Melanocyte of skin (primary cell): ENCODE results near the gene KRTAP4-2. TPM values are rescaled to one million over a fixed set of nuclear protein-coding genes. Genes with fewer than 3 reads are reported as not detected.

Source experiments
- small RNA-seq, 2 donors: library from RNA; depleted of rRNA; stranded (forward); fragments of <200 nt; gene quantifications; one replicate each; pipeline ENCODE3, GENCODE V24; 2012
- total RNA-seq, 2 donors: library from RNA; depleted of rRNA; stranded (reverse); fragments of >200 nt; gene quantifications; 2 replicates each; pipeline ENCODE4 v1.2.3, GENCODE V29; 2012

Gene KRTAP4-2
- not detected for total RNA-seq

GRCh38 chr17:41177727-41178271 lies at the start of gene KRTAP4-2:
KRTAP4-2 (minus strand) TSS chr17:41178221; CDS start chr17:41178164, 57 bp downstream.

GRCh38 chr17:41226598-41227095 lies 48.6 kb upstream of the KRTAP4-2 start, which contains the start of gene KRTAP9-2:
KRTAP9-2 (plus strand) TSS chr17:41226648; CDS start chr17:41226655, 7 bp downstream.

DNA sequence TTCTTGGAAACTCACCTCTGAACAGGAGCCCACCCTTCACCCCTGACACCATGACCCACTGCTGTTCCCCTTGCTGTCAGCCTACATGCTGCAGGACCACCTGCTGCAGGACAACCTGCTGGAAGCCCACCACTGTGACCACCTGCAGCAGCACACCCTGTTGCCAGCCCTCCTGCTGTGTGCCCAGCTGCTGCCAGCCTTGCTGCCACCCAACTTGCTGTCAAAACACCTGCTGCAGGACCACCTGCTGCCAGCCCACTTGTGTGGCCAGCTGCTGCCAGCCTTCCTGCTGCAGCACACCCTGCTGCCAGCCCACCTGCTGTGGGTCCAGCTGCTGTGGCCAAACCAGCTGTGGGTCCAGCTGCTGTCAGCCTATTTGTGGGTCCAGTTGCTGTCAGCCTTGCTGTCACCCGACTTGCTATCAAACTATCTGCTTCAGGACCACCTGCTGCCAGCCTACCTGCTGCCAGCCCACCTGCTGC lies 11.9 kb upstream of the KRTAP4-2 start, which contains the start of gene KRTAP9-1:
KRTAP9-1 (plus strand) TSS at position 51 of the 482 bp plus-strand sequence; CDS start at position 51, 0 bp downstream.

DNA sequence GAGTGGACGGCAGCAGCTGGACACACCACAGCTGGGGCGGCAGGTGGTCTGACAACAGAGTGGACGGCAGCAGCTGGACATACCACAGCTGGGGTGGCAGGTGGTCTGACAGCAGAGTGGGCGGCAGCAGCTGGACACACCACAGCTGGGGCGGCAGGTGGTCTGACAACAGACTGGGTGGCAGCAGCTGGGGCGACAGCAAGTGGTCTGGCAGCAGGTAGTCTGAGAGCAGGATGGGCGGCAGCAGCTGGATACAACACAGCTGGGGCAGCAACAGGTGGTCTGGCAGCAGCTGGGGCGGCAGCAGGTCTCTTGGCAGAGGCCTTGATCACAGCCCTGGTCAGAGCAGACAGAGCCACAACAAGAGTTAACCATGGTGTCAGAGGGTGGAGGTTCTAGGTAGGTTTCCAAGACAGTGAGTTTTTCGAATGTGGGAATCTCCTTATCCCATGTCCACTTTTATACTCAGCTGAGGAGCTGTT lies 6.5 kb upstream of the KRTAP4-2 start, which contains the start of gene KRTAP4-1:
KRTAP4-1 (minus strand) TSS at position 432 of the 482 bp plus-strand sequence; CDS start at position 375, 57 bp downstream.

GRCh38 chr17:41168121-41168520 lies 9.9 kb downstream of the KRTAP4-2 start, which contains the start of gene KRTAP4-3:
KRTAP4-3 (minus strand) TSS chr17:41168221; CDS start chr17:41168172, 49 bp downstream.

GRCh38 chr17:41160648-41161047 lies 17.4 kb downstream of the KRTAP4-2 start, which contains the start of gene KRTAP4-4:
KRTAP4-4 (minus strand) TSS chr17:41160748; CDS start chr17:41160691, 57 bp downstream.

DNA sequence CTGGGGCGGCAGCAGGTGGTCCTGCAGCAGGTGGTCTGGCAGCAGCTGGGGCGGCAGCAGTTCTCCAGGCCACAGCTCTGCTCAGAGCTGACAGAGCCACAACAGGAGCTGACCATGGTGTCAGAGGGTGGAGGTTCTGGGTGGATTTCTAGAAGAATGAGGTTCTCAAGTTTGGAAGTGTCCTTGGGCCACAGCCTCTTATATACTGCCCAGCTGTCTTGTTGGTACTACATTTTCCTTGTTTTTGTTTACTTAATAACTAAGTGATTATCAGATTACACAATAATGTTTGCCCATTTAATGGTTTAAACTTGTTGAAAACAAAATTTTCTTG lies 28.4 kb downstream of the KRTAP4-2 start, which contains the start of gene KRTAP4-5:
KRTAP4-5 (minus strand) TSS at position 174 of the 334 bp plus-strand sequence; CDS start at position 116, 58 bp downstream.

DNA sequence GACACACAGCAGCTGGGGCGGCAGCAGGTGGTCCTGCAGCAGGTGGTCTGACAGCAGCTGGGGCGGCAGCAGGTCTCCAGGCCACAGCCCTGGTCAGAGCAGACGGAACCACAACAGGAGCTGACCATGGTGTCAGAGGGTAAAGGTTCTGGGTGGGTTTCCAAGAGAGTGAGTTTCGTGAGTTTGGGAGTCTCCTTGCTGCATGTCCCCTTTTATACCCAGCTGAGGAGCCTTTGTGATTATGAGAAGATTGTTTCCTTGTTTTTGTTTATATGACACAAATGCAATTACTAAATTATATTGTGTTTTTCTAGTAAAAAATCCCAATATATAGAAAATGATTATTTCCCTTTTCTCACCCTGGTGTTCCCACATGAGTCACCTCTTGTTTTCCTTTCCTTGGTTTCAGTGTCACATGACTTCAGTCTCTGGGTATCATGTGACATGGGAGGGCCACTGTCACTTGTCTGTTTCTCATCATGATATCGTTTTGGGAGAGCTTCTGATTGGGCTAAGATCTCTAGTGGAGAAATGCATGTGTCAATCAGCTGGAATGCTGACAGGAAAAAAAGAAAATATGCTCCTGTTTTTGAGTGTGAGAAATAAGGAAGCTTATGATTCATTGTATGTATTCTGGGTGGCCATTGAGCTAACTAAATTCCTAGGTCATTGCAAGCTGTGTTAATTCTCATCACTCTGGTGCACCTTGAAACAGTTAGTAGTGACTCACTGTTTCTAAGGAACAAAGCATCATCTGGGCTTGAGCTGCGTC lies 37.5 kb downstream of the KRTAP4-2 start, which contains the start of gene KRTAP4-6:
KRTAP4-6 (minus strand) TSS at position 185 of the 772 bp plus-strand sequence; CDS start at position 128, 57 bp downstream.

Small RNA genes within 50 kb of the gene (small RNA-seq; reads per million reads assigned to genes)
- gene KRTAP4-17P, result 0 reads per million in 2 donors

Other genes with a start within 250 kb of the KRTAP4-2 start
- not detected for gene KRT23, start 240.6 kb downstream of the KRTAP4-2 start, total RNA-seq
- gene KRT39, start 211.3 kb downstream of the KRTAP4-2 start, total RNA-seq, result not detected
- not detected for gene KRT40, start 193.9 kb downstream of the KRTAP4-2 start, total RNA-seq
- not detected for gene KRTAP3-3, start 184.1 kb downstream of the KRTAP4-2 start, total RNA-seq
- not detected for gene KRTAP3-2, start 178.3 kb downstream of the KRTAP4-2 start, total RNA-seq
- not detected for gene KRTAP3-1, start 169.1 kb downstream of the KRTAP4-2 start, total RNA-seq
- not detected for gene KRTAP1-5, start 151.0 kb downstream of the KRTAP4-2 start, total RNA-seq
- gene KRTAP1-4, start 148.0 kb downstream of the KRTAP4-2 start, total RNA-seq, result not detected
- not detected for gene KRTAP1-3, start 143.3 kb downstream of the KRTAP4-2 start, total RNA-seq
- gene KRTAP1-1, start 136.8 kb downstream of the KRTAP4-2 start, total RNA-seq, result not detected
- gene KRTAP2-1, start 130.9 kb downstream of the KRTAP4-2 start, total RNA-seq, result not detected
- not detected for gene KRTAP2-2, start 123.0 kb downstream of the KRTAP4-2 start, total RNA-seq
- gene KRTAP2-3, start 118.1 kb downstream of the KRTAP4-2 start, total RNA-seq, result not detected
- gene KRTAP2-4, start 112.3 kb downstream of the KRTAP4-2 start, total RNA-seq, result not detected
- gene KRTAP4-7, start 94.1 kb downstream of the KRTAP4-2 start, total RNA-seq, result not detected
- not detected for gene KRTAP4-8, start 80.1 kb downstream of the KRTAP4-2 start, total RNA-seq
- not detected for gene KRTAP4-16, start 76.0 kb downstream of the KRTAP4-2 start, total RNA-seq
- gene KRTAP4-9, start 72.8 kb downstream of the KRTAP4-2 start, total RNA-seq, result not detected
- not detected for gene KRTAP4-11, start 59.8 kb downstream of the KRTAP4-2 start, total RNA-seq
- gene KRTAP4-12, start 54.0 kb downstream of the KRTAP4-2 start, total RNA-seq, result not detected
- not detected for gene KRTAP4-6, start 37.7 kb downstream of the KRTAP4-2 start, total RNA-seq
- gene KRTAP4-5, start 28.4 kb downstream of the KRTAP4-2 start, total RNA-seq, result not detected
- gene KRTAP4-4, start 17.5 kb downstream of the KRTAP4-2 start, total RNA-seq, result not detected
- gene KRTAP4-3, start 10.0 kb downstream of the KRTAP4-2 start, total RNA-seq, result not detected
- not detected for gene KRTAP4-1, start 6.7 kb upstream of the KRTAP4-2 start, total RNA-seq
- gene KRTAP9-1, start 11.7 kb upstream of the KRTAP4-2 start, total RNA-seq, result not detected
- not detected for gene KRTAP9-2, start 48.4 kb upstream of the KRTAP4-2 start, total RNA-seq
- not detected for gene KRTAP9-3, start 54.2 kb upstream of the KRTAP4-2 start, total RNA-seq
- not detected for gene KRTAP9-8, start 59.8 kb upstream of the KRTAP4-2 start, total RNA-seq
- not detected for gene KRTAP9-4, start 71.5 kb upstream of the KRTAP4-2 start, total RNA-seq
- not detected for gene KRTAP9-9, start 77.2 kb upstream of the KRTAP4-2 start, total RNA-seq
- gene KRTAP9-6, start 87.2 kb upstream of the KRTAP4-2 start, total RNA-seq, result not detected
- not detected for gene KRTAP9-7, start 97.5 kb upstream of the KRTAP4-2 start, total RNA-seq
- gene KRTAP29-1, start 124.6 kb upstream of the KRTAP4-2 start, total RNA-seq, result not detected
- not detected for gene KRTAP16-1, start 131.1 kb upstream of the KRTAP4-2 start, total RNA-seq
- not detected for gene KRTAP17-1, start 137.5 kb upstream of the KRTAP4-2 start, total RNA-seq
- gene KRT33A, start 172.6 kb upstream of the KRTAP4-2 start, total RNA-seq, result not detected
- gene KRT33B, start 191.6 kb upstream of the KRTAP4-2 start, total RNA-seq, result not detected
- not detected for gene KRT34, start 204.1 kb upstream of the KRTAP4-2 start, total RNA-seq
- gene KRT31, start 219.4 kb upstream of the KRTAP4-2 start, total RNA-seq, result not detected
- not detected for gene KRT37, start 246.4 kb upstream of the KRTAP4-2 start, total RNA-seq